ENCODE data around the gene THOC7.

Gene THOC7

DNA sequence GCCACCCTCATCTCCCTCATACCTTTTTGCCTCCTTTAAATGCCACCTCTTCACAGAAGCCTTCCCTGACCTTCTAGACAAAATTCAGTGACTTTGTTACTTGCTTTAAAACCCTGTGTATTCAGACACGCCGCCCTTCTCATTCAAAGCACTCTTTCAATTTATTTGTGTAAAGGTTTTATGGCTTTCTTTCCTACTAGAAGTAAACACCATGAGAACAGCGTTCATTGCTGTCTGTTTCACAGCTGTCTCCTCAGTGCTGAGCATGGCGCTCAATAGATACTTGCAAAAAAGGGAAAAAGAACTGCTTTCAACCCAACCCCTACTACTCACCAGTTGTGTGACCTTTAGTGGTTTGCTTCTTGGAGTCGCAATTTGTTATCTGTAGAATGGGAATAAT is 17.0 kb upstream of the THOC7 start:
- TF ChIP-seq, protein P1, sequence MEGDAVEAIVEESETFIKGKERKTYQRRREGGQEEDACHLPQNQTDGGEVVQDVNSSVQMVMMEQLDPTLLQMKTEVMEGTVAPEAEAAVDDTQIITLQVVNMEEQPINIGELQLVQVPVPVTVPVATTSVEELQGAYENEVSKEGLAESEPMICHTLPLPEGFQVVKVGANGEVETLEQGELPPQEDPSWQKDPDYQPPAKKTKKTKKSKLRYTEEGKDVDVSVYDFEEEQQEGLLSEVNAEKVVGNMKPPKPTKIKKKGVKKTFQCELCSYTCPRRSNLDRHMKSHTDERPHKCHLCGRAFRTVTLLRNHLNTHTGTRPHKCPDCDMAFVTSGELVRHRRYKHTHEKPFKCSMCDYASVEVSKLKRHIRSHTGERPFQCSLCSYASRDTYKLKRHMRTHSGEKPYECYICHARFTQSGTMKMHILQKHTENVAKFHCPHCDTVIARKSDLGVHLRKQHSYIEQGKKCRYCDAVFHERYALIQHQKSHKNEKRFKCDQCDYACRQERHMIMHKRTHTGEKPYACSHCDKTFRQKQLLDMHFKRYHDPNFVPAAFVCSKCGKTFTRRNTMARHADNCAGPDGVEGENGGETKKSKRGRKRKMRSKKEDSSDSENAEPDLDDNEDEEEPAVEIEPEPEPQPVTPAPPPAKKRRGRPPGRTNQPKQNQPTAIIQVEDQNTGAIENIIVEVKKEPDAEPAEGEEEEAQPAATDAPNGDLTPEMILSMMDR (IDR thresholded peaks at IDR 0.05; ENCODE audit: low read depth, low read length, missing control alignments) = no peak
- in situ Hi-C loops (cut with HindIII; ENCODE audit: low sequenced_read_pairs) = no loop called here
- H3K4me3 ChIP-seq (ENCODE audit: low read depth, low read length) = no peak overlapping the region
- DNase-seq (ENCODE audit: low read depth) = no peak

- DNase-seq (ENCODE audit: low read depth) = no peak
- in situ Hi-C loops (cut with HindIII; ENCODE audit: low sequenced_read_pairs) = no loop called here
- no peak overlapping the region for H3K4me3 ChIP-seq (ENCODE audit: low read depth, low read length)
- TF ChIP-seq, protein P1 (IDR thresholded peaks at IDR 0.05; ENCODE audit: low read depth, low read length, missing control alignments) = no peak
These were observed 14.9 kb upstream of the THOC7 start for GRCh38 chr3:63878394-63879060.

- TF ChIP-seq, protein P1 (IDR thresholded peaks at IDR 0.05; ENCODE audit: low read depth, low read length, missing control alignments) = no peak
- in situ Hi-C loops (cut with HindIII; ENCODE audit: low sequenced_read_pairs) = no loop called here
- H3K4me3 ChIP-seq (ENCODE audit: low read depth, low read length) = no peak overlapping the region
- DNase-seq (ENCODE audit: low read depth) = no peak
These were observed 14.3 kb upstream of the THOC7 start for GRCh38 chr3:63877737-63878393.

- DNase-seq (ENCODE audit: low read depth) = no peak
- in situ Hi-C loops (cut with HindIII; ENCODE audit: low sequenced_read_pairs) = no loop called here
- H3K4me3 ChIP-seq (ENCODE audit: low read depth, low read length) = no peak overlapping the region
- TF ChIP-seq, protein P1 (IDR thresholded peaks at IDR 0.05; ENCODE audit: low read depth, low read length, missing control alignments) = no peak
These were observed 12.7 kb upstream of the THOC7 start for GRCh38 chr3:63876260-63876659.

GRCh38 chr3:63875510-63875909 is 11.9 kb upstream of the THOC7 start:
- in situ Hi-C loops (cut with HindIII; ENCODE audit: low sequenced_read_pairs) = no loop called here
- no peak overlapping the region for H3K4me3 ChIP-seq (ENCODE audit: low read depth, low read length)
- DNase-seq (ENCODE audit: low read depth) = no peak
- TF ChIP-seq, protein P1 (IDR thresholded peaks at IDR 0.05; ENCODE audit: low read depth, low read length, missing control alignments) = no peak

DNA sequence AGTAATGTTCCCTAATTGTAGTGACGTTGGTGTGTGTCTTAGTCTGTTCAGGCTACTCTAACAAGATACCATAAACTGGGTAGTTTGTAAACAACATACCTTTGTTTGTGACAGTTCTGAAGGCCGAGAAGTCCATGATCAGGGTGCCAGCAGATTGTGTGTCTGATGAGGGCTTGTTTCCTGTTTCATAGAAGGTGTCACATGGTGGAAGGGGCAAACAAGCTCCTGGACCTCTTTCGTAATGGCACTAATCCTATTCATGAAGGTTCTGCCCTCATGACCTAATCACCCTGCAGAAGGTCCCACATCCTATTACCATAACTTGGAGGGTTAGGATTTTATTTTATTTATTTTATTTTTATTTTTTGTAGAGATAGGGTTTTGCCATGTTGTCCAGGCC is 11.2 kb upstream of the THOC7 start:
- TF ChIP-seq, protein P1 (IDR thresholded peaks at IDR 0.05; ENCODE audit: low read depth, low read length, missing control alignments) = no peak
- no peak overlapping the region for H3K4me3 ChIP-seq (ENCODE audit: low read depth, low read length)
- DNase-seq (ENCODE audit: low read depth) = no peak
- in situ Hi-C loops (cut with HindIII; ENCODE audit: low sequenced_read_pairs) = no loop called here

Measured in astrocyte of the cerebellum (primary cell).